Measurements from ENCODE around the gene HTR5A. TPM values are rescaled to one million over a fixed set of nuclear protein-coding genes. Genes with fewer than 3 reads are reported as not detected.

Gene HTR5A
- total and polyA plus RNA-seq, 7 donors = not detected

GRCh38 chr7:155051355-155051754 lies 18.8 kb upstream of the HTR5A start:
- Histone ChIP-seq H3K4me3 (no peak overlapping the region), H3K36me3 (no peaks in the 10 kb centered on the region), H3K9me3 (no peaks in the 10 kb centered on the region), H3K27ac (no peak overlapping the region), H3K4me1 (no peaks in the 10 kb centered on the region), H3K27me3 (no peaks in the 10 kb centered on the region)
- WGBS, 2 donors = 91 to 94% methylated on average over 4 of the region's 4 CpGs
- DNase-seq = no peak
- intact Hi-C loops (cut with DNase I) = no loop called here
- no peak for TF ChIP-seq EP300 (IDR thresholded peaks at IDR 0.05)
- no peak for TF ChIP-seq POLR2A (IDR thresholded peaks at IDR 0.05)
- TF ChIP-seq CTCF (IDR thresholded peaks at IDR 0.05) = no peak
- no peak for TF ChIP-seq POLR2AphosphoS5 (IDR thresholded peaks at IDR 0.05)

GRCh38 chr7:155053002-155053401 lies 17.1 kb upstream of the HTR5A start:
- DNase-seq = no peak
- Histone ChIP-seq H3K27me3 (no peaks in the 10 kb centered on the region), H3K4me1 (no peaks in the 10 kb centered on the region), H3K36me3 (no peaks in the 10 kb centered on the region), H3K4me3 (no peak overlapping the region), H3K9me3 (no peaks in the 10 kb centered on the region), H3K27ac (no peak overlapping the region)
- intact Hi-C loops (cut with DNase I) = no loop called here
- WGBS, 2 donors = 79 to 86% methylated on average over 12 of the region's 12 CpGs
- TF ChIP-seq POLR2A (IDR thresholded peaks at IDR 0.05) (no peak), EP300 (IDR thresholded peaks at IDR 0.05) (no peak), POLR2AphosphoS5 (IDR thresholded peaks at IDR 0.05) (no peak), CTCF (IDR thresholded peaks at IDR 0.05) (no peak)

- intact Hi-C loops (cut with DNase I) = no loop called here
- Histone ChIP-seq H3K36me3 (no peaks in the 10 kb centered on the region), H3K27me3 (no peaks in the 10 kb centered on the region), H3K9me3 (no peaks in the 10 kb centered on the region), H3K4me1 (no peaks in the 10 kb centered on the region), H3K4me3 (no peak overlapping the region), H3K27ac (no peak overlapping the region)
- no peak for DNase-seq
- no peak for TF ChIP-seq POLR2AphosphoS5 (IDR thresholded peaks at IDR 0.05)
- TF ChIP-seq EP300 (IDR thresholded peaks at IDR 0.05) = no peak
- TF ChIP-seq POLR2A (IDR thresholded peaks at IDR 0.05) = no peak
- TF ChIP-seq CTCF (IDR thresholded peaks at IDR 0.05) = no peak
- 78 to 87% methylated on average over 2 of the region's 2 CpGs for WGBS, 2 donors
These were observed 15.4 kb upstream of the HTR5A start for GRCh38 chr7:155054761-155055160.

- no peaks in the 10 kb centered on the region for H3K36me3 ChIP-seq
- DNase-seq = no peak
- no peaks in the 10 kb centered on the region for H3K9me3 ChIP-seq
- no peak overlapping the region for H3K4me3 ChIP-seq
- H3K4me1 ChIP-seq = no peaks in the 10 kb centered on the region
- no peak overlapping the region for H3K27ac ChIP-seq
- TF ChIP-seq POLR2A (IDR thresholded peaks at IDR 0.05) (no peak), POLR2AphosphoS5 (IDR thresholded peaks at IDR 0.05) (no peak), CTCF (IDR thresholded peaks at IDR 0.05) (no peak), EP300 (IDR thresholded peaks at IDR 0.05) (no peak)
- intact Hi-C loops (cut with DNase I) = no loop called here
- H3K27me3 ChIP-seq = no peaks in the 10 kb centered on the region
- WGBS, 2 donors = 71 to 76% methylated on average over 7 of the region's 7 CpGs
These were observed 13.0 kb upstream of the HTR5A start for GRCh38 chr7:155057076-155057475.

GRCh38 chr7:155058896-155059295 lies 11.2 kb upstream of the HTR5A start:
- Histone ChIP-seq H3K27ac (no peak overlapping the region), H3K4me1 (no peaks in the 10 kb centered on the region), H3K4me3 (no peak overlapping the region), H3K9me3 (no peaks in the 10 kb centered on the region), H3K36me3 (no peaks in the 10 kb centered on the region), H3K27me3 (no peaks in the 10 kb centered on the region)
- intact Hi-C loops (cut with DNase I) = no loop called here
- no peak for DNase-seq
- 73 to 82% methylated on average over 4 of the region's 4 CpGs for WGBS, 2 donors
- TF ChIP-seq POLR2A (IDR thresholded peaks at IDR 0.05) (no peak), EP300 (IDR thresholded peaks at IDR 0.05) (no peak), POLR2AphosphoS5 (IDR thresholded peaks at IDR 0.05) (no peak), CTCF (IDR thresholded peaks at IDR 0.05) (no peak)
